ENCODE results near the gene HEPHL1.

DNA sequence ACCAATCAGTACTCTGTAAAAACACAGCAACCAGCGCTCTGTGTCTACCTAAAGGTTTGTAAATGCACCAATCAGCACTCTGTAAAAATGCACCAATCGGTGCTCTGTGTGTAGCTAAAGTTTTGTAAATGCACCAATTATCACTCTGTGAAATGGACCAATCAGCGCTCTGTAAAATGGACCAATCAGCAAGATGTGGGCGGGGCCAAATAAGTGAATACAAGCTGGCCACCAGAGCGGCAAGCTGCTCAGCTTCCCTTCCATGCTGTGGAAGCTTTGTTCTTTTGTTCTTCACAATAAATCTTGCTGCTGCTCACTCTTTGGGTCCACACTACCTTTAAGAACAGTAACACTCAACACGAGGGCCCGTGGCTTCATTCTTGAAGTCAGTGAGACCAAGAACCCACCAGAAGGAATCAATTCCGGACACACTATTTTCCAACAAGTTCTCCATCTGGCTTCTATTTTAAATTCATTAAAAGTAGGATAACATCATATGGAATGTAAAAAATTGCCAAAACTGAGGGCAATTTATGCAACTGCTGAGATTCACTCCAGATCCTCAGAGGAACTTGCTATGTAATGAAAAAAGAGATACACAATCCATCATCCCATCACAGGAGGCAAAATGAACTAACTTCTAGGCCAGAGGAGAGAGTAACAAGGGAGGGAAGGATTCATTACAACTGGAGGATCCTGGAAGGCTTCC lies 104.4 kb downstream of the HEPHL1 start:
- TF ChIP-seq, protein P1, sequence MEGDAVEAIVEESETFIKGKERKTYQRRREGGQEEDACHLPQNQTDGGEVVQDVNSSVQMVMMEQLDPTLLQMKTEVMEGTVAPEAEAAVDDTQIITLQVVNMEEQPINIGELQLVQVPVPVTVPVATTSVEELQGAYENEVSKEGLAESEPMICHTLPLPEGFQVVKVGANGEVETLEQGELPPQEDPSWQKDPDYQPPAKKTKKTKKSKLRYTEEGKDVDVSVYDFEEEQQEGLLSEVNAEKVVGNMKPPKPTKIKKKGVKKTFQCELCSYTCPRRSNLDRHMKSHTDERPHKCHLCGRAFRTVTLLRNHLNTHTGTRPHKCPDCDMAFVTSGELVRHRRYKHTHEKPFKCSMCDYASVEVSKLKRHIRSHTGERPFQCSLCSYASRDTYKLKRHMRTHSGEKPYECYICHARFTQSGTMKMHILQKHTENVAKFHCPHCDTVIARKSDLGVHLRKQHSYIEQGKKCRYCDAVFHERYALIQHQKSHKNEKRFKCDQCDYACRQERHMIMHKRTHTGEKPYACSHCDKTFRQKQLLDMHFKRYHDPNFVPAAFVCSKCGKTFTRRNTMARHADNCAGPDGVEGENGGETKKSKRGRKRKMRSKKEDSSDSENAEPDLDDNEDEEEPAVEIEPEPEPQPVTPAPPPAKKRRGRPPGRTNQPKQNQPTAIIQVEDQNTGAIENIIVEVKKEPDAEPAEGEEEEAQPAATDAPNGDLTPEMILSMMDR (conservative IDR thresholded peaks at IDR 0.05 in 1 of 2, IDR thresholded peaks at IDR 0.05 in 1 of 2; ENCODE audit: extremely low read depth in 1 of 2, insufficient read depth in 1 of 2, low read depth in 1 of 2, low read length in 2 of 2) = no peak
- TF ChIP-seq EZH2 (IDR thresholded peaks at IDR 0.05; ENCODE audit: borderline replicate concordance, low read length) = no peak

Measured in mammary epithelial cell (primary cell).